ENCODE data around the gene RHOBTB1. TPM values are rescaled to one million over a fixed set of nuclear protein-coding genes. Genes with fewer than 3 reads are reported as not detected.

Gene RHOBTB1
- total RNA-seq, 1 donor from 2014 or later = 11.0 TPM

DNA sequence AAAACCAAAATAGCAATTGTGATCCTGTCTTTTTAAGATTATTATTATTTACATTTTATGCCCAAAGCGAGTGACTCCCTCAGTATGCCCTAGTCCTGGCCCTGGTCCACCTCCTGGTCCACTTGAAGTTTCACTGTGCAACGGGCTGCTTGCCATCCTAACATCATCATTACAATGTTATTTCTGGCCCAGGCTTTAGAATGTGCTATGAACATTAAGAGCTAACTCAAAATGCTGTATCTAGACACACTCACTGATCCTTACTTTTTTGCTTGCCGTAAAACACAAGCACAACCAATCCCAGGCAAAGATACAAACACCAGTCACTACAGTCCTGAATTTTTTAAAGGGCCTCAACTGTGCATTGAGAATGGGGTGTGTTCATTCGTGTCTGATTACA is 38.4 kb downstream of the RHOBTB1 start:
- Histone ChIP-seq H3K27ac (no peak overlapping the region), H3K36me3 (peaks cover 0 to 2% of the 10 kb centered on the region in 2 donors), H3K4me3 (no peak overlapping the region), H3K27me3 (no peaks in the 10 kb centered on the region), H3K4me1 (peaks cover 19% of the 10 kb centered on the region), H3K9me3 (no peaks in the 10 kb centered on the region)
- no peak for DNase-seq (ENCODE audit: extremely low spot score in 2 of 2)
- TF ChIP-seq POLR2A (IDR thresholded peaks at IDR 0.05) (no peak), POLR2AphosphoS5 (IDR thresholded peaks at IDR 0.05; ENCODE audit: insufficient read depth in 1 of 2, low read depth in 1 of 2) (no peak)
- TF ChIP-seq, protein P1, sequence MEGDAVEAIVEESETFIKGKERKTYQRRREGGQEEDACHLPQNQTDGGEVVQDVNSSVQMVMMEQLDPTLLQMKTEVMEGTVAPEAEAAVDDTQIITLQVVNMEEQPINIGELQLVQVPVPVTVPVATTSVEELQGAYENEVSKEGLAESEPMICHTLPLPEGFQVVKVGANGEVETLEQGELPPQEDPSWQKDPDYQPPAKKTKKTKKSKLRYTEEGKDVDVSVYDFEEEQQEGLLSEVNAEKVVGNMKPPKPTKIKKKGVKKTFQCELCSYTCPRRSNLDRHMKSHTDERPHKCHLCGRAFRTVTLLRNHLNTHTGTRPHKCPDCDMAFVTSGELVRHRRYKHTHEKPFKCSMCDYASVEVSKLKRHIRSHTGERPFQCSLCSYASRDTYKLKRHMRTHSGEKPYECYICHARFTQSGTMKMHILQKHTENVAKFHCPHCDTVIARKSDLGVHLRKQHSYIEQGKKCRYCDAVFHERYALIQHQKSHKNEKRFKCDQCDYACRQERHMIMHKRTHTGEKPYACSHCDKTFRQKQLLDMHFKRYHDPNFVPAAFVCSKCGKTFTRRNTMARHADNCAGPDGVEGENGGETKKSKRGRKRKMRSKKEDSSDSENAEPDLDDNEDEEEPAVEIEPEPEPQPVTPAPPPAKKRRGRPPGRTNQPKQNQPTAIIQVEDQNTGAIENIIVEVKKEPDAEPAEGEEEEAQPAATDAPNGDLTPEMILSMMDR (IDR thresholded peaks at IDR 0.05) = no peak
- intact Hi-C loops (cut with DNase I) = no loop called here

DNA sequence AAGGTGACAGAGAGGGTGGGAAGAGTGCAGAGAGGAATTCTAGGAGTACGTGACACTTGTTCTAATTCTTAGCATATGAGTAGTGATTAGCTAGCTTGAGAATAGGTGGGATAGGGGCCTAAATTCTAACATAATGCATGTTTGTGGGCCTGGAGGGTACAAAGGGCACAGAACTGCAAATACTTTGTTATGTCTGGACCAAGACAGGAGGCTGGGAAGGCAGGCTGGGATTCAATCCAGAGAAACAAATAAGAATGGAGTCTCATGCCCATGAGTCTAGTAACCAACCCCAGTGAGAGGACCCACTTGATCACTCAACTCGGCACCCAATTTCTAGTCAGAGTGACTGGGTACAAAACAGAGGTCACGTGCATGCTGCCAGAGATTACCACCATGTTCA is 40.9 kb downstream of the RHOBTB1 start:
- intact Hi-C loops (cut with DNase I) = no loop called here
- H3K4me3 ChIP-seq = no peak overlapping the region

DNA sequence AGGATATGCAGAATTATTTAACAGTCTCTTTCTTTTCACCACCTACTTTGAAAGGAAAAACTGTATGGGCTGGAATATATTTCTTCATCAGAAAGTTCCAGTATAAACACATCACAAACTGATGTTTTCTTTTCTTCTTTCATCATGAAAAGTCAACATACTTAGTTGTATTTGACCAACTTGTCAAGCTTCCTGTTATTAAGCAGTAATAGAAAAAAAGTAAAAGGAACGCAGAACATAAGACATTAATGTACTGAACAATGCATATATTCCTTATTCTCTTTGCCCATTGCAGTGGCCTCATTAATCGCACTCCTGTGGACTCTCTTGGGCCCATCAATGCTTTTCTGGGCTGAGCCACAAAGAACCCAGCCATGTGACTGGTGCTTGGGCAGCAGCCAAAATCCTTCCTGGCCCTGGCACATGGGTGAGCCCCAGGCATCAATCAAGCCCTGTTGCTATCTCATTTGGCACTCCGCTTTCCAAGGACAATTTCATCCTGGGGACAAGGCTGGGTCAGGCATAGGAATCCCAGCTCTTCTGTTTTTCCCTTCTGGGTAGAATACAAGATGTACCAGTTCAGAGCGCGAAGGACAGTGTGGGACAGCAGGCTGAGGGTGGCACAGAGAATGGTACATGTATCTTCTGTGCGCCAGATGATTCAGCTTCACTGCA is 42.3 kb downstream of the RHOBTB1 start:
- no peak overlapping the region for H3K4me3 ChIP-seq
- DNase-seq (ENCODE audit: extremely low spot score in 2 of 2) = no peak
- no peaks in the 10 kb centered on the region for H3K27me3 ChIP-seq
- H3K9me3 ChIP-seq = no peaks in the 10 kb centered on the region
- H3K4me1 ChIP-seq = peaks cover 9% of the 10 kb centered on the region
- no peak overlapping the region for H3K27ac ChIP-seq
- intact Hi-C loops (cut with DNase I) = no loop called here
- no peaks in the 10 kb centered on the region for H3K36me3 ChIP-seq
- TF ChIP-seq POLR2AphosphoS5 (IDR thresholded peaks at IDR 0.05; ENCODE audit: insufficient read depth in 1 of 2, low read depth in 1 of 2) (no peak), POLR2A (IDR thresholded peaks at IDR 0.05) (no peak)
- TF ChIP-seq, protein P1 (IDR thresholded peaks at IDR 0.05) = no peak

More for the DNA sequence above, 40.9 kb downstream of the RHOBTB1 start:
- H3K27me3 ChIP-seq = no peaks in the 10 kb centered on the region
- TF ChIP-seq, protein P1 (IDR thresholded peaks at IDR 0.05) = no peak
- TF ChIP-seq POLR2A (IDR thresholded peaks at IDR 0.05) (no peak), POLR2AphosphoS5 (IDR thresholded peaks at IDR 0.05; ENCODE audit: insufficient read depth in 1 of 2, low read depth in 1 of 2) (no peak)
- H3K27ac ChIP-seq = no peak overlapping the region
- H3K4me1 ChIP-seq = peaks cover 19% of the 10 kb centered on the region
- DNase-seq (ENCODE audit: extremely low spot score in 2 of 2) = no peak
- H3K9me3 ChIP-seq = no peaks in the 10 kb centered on the region
- H3K36me3 ChIP-seq = no peaks in the 10 kb centered on the region

DNA sequence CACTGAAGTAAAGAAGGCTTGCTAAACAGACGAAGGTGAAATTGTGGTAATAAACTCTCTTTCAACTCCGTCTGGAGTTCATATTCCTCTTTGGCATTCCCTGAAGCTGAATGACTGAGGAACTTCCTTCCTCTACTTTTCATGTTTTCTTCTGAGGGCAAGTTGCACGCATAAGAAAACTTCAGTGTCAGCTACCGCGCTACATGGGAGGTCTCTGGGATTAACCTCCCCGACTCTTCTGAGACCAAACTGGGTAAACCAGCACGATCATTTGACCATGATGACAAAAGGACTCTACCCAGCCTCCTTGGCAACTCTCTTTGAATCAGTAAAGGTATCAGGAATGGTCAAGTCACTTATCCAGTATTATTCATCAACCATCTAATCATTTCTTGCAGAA is 44.7 kb downstream of the RHOBTB1 start:
- intact Hi-C loops (cut with DNase I) = no loop called here
- Histone ChIP-seq H3K4me3 (no peak overlapping the region), H3K9me3 (no peaks in the 10 kb centered on the region), H3K36me3 (no peaks in the 10 kb centered on the region), H3K27ac (no peak overlapping the region), H3K4me1 (peaks cover 6% of the 10 kb centered on the region), H3K27me3 (no peaks in the 10 kb centered on the region)
- no peak for DNase-seq (ENCODE audit: extremely low spot score in 2 of 2)
- TF ChIP-seq, protein P1 (IDR thresholded peaks at IDR 0.05) = no peak
- TF ChIP-seq POLR2AphosphoS5 (IDR thresholded peaks at IDR 0.05; ENCODE audit: insufficient read depth in 1 of 2, low read depth in 1 of 2) = no peak

DNA sequence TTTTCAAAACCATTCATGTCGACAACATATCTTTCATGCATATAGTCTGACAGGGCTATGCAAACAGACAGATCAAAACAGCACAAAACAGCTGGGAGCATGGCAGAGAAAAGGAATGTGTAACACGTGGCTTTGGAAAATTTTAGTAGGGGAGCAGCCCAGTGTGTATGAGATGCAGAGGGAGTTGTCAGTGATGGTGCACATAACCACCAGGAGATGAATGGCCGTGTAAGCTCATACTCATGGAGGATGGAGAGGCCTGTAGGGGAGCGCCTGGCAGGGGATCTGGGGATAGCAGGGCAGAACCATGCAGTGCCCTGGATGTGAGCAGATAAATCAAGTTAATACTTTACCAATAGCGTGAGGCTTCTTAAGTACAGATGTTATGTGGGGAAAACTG is 45.7 kb downstream of the RHOBTB1 start:
- Histone ChIP-seq H3K9me3 (no peaks in the 10 kb centered on the region), H3K27me3 (no peaks in the 10 kb centered on the region), H3K36me3 (no peaks in the 10 kb centered on the region), H3K4me3 (no peak overlapping the region), H3K4me1 (peaks cover 6% of the 10 kb centered on the region), H3K27ac (peak overlapping the region; percentile 3)
- DNase-seq (ENCODE audit: extremely low spot score in 2 of 2) = no peak
- TF ChIP-seq POLR2A (IDR thresholded peaks at IDR 0.05) = no peak
- TF ChIP-seq POLR2AphosphoS5 (IDR thresholded peaks at IDR 0.05; ENCODE audit: insufficient read depth in 1 of 2, low read depth in 1 of 2) = no peak
- TF ChIP-seq, protein P1 (IDR thresholded peaks at IDR 0.05) = no peak
- intact Hi-C loops (cut with DNase I) = no loop called here
